ENCODE data around the gene ACYP1. TPM values are rescaled to one million over a fixed set of nuclear protein-coding genes. Genes with fewer than 3 reads are reported as not detected.

ACYP1 gene
- 19.2 TPM for polyA plus RNA-seq (2013, experiment 1 of 2)
- polyA plus RNA-seq (2013, experiment 2 of 2), result 18.2 TPM

DNA sequence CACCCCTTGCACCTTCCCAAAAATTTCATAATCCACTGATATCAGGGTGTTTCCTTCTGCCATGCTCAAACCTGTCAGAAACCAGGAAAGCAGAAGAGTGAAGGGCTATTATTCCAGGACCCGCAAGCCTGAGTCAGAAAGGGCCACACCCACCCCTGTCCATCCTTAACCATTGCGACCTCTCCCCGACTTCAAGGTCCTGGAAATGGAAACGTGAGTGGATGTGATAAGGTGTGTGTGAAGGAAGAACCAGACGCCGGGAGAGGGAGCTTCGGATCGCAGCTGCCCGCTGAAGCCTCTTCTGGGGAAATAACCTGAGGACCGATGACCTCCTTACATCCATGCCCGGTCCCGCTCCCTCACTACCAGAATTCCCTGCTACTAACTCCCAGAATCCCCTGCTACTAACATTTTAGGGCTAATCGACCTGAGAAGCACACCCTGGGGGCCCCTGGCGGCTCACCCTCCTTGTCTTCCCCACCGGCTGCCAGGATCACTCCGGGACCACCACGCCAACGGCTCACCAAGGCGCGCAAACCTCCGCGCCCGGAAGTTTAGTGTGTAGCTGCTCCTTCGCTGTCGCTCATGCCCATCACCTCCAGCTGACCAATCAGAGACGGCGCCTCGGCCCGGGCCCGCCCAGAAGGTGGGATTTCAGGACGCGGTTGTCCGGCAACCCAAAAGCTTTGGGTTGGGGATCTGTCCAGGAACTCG, at the start of gene ACYP1:
Gene ACYP1, minus strand, starts transcription at position 534 of the 714 bp plus-strand sequence. Its CDS starts 471 bp downstream, at position 63.
- peak within 1 kb of the TSS; percentile 90 for H3K4me3 ChIP-seq (ENCODE audit: low read length)
- peak within 1 kb of the TSS; percentile 94 for H3K56ac ChIP-seq (ENCODE audit: low read length)
- peak within 1 kb of the TSS; percentile 95 for H3K4me2 ChIP-seq (ENCODE audit: low read length)
- no peaks in the 10 kb centered on the region for H3K79me2 ChIP-seq (ENCODE audit: control insufficient read depth, insufficient read depth, low read length)
- peak; percentile 93 for DNase-seq
- no peaks in the 10 kb centered on the region for H3K27me3 ChIP-seq (ENCODE audit: insufficient read depth, low read length, poor library complexity)
- H2AK5ac ChIP-seq (ENCODE audit: low read length), result peak within 1 kb of the TSS; percentile 41
- no peak within 1 kb of the TSS for H2BK120ac ChIP-seq (ENCODE audit: low read depth, low read length)
- peaks cover 2% of the 10 kb centered on the region for H3K4me1 ChIP-seq (ENCODE audit: control insufficient read depth, low read depth, low read length)
- H3K4ac ChIP-seq (ENCODE audit: low read depth, low read length), result no peak within 1 kb of the TSS
- no peak within 1 kb of the TSS for H2BK15ac ChIP-seq (replicated peaks; ENCODE audit: low read depth)
- H3K36me3 ChIP-seq (ENCODE audit: control insufficient read depth, insufficient read depth, low read length), result no peaks in the 10 kb centered on the region
- peaks cover 5% of the 10 kb centered on the region for H3K79me1 ChIP-seq (ENCODE audit: low read length)
- H3K9ac ChIP-seq (ENCODE audit: low read length), result peak within 1 kb of the TSS; percentile 74
- no peak within 1 kb of the TSS for H3K18ac ChIP-seq (ENCODE audit: low read length)
- no peak within 1 kb of the TSS for H2BK5ac ChIP-seq (ENCODE audit: low read length)
- no peak within 1 kb of the TSS for H4K8ac ChIP-seq (ENCODE audit: low read depth, low read length)
- H3K23ac ChIP-seq (ENCODE audit: low read length), result peak within 1 kb of the TSS; percentile 17
- no peak within 1 kb of the TSS for H4K5ac ChIP-seq (ENCODE audit: low read length)
- no peak within 1 kb of the TSS for H3K27ac ChIP-seq (ENCODE audit: low read depth, low read length)
- whole genome bisulfite sequencing (ENCODE audit: extremely low coverage, insufficient coverage, low lambda C conversion rate), result no CpG with 5 or more reads among the region's 34 CpGs

DNA sequence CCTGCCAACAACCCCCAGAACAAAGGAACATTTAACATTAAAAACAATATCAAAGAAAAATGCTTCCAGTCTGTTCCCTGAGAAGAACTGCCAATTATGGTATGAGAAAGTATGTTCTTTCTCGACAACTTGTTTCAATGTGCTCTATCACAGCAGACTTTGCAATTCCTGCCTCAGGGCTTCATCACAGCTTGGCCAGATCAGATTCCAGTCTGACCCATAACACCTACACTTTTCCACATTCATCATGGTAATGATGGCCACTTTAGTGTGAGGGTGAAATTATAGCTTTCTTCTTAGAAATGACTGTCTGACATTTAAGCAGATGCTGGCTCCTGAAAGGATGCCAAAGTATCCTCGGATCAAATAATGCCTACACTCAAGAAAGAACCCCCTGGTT, 46.1 kb upstream of the ACYP1 start:
- Histone ChIP-seq H3K9ac (ENCODE audit: low read length) (no peak overlapping the region), H2BK5ac (ENCODE audit: low read length) (no peak overlapping the region), H3K23ac (ENCODE audit: low read length) (no peak overlapping the region), H3K4me3 (ENCODE audit: low read length) (no peak overlapping the region), H2BK15ac (replicated peaks; ENCODE audit: low read depth) (no peak overlapping the region), H3K27ac (ENCODE audit: low read depth, low read length) (no peak overlapping the region), H3K18ac (ENCODE audit: low read length) (no peak overlapping the region), H3K79me1 (ENCODE audit: low read length) (no peaks in the 10 kb centered on the region), H2BK120ac (ENCODE audit: low read depth, low read length) (no peak overlapping the region), H3K79me2 (ENCODE audit: control insufficient read depth, insufficient read depth, low read length) (no peaks in the 10 kb centered on the region), H4K5ac (ENCODE audit: low read length) (no peak overlapping the region), H4K8ac (ENCODE audit: low read depth, low read length) (no peak overlapping the region), H3K36me3 (ENCODE audit: control insufficient read depth, insufficient read depth, low read length) (peaks cover 12% of the 10 kb centered on the region), H3K56ac (ENCODE audit: low read length) (no peak overlapping the region), H3K4ac (ENCODE audit: low read depth, low read length) (no peak overlapping the region), H3K4me2 (ENCODE audit: low read length) (no peak overlapping the region), H2AK5ac (ENCODE audit: low read length) (no peak overlapping the region), H3K27me3 (ENCODE audit: insufficient read depth, low read length, poor library complexity) (no peaks in the 10 kb centered on the region), H3K4me1 (ENCODE audit: control insufficient read depth, low read depth, low read length) (no peaks in the 10 kb centered on the region)
- DNase-seq, result no peak
- WGBS (ENCODE audit: extremely low coverage, insufficient coverage, low lambda C conversion rate), result no CpG with 5 or more reads among the region's 2 CpGs

DNA sequence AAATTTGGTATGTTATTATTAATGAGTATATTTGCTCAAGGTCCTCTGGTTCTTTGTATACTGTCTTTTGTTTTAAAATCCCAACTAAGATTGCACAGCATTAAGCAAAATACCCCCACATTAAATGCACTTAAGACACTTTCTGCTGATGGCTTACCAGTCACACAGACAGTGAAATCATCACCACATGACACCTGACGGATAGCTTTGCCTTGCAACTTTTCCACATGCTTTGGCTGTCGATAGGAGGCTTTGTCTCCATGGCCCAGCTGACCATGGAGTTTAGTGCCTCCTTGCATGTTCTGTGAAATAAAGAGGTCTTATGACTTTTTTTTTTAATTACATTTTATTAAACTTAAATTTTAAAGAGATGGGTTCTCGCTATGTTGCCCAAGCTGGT, 43.4 kb upstream of the ACYP1 start:
- peaks cover 12% of the 10 kb centered on the region for H3K36me3 ChIP-seq (ENCODE audit: control insufficient read depth, insufficient read depth, low read length)
- H3K79me1 ChIP-seq (ENCODE audit: low read length), result no peaks in the 10 kb centered on the region
- H3K4me2 ChIP-seq (ENCODE audit: low read length), result no peak overlapping the region
- no peak overlapping the region for H2BK5ac ChIP-seq (ENCODE audit: low read length)
- H3K4me3 ChIP-seq (ENCODE audit: low read length), result no peak overlapping the region
- H3K27ac ChIP-seq (ENCODE audit: low read depth, low read length), result no peak overlapping the region
- no peak overlapping the region for H2BK15ac ChIP-seq (replicated peaks; ENCODE audit: low read depth)
- H3K23ac ChIP-seq (ENCODE audit: low read length), result no peak overlapping the region
- no peaks in the 10 kb centered on the region for H3K4me1 ChIP-seq (ENCODE audit: control insufficient read depth, low read depth, low read length)
- no peak overlapping the region for H2BK120ac ChIP-seq (ENCODE audit: low read depth, low read length)
- H3K56ac ChIP-seq (ENCODE audit: low read length), result no peak overlapping the region
- no peaks in the 10 kb centered on the region for H3K79me2 ChIP-seq (ENCODE audit: control insufficient read depth, insufficient read depth, low read length)
- no peak overlapping the region for H4K5ac ChIP-seq (ENCODE audit: low read length)
- no peak overlapping the region for H3K4ac ChIP-seq (ENCODE audit: low read depth, low read length)
- H3K18ac ChIP-seq (ENCODE audit: low read length), result no peak overlapping the region
- no peak overlapping the region for H3K9ac ChIP-seq (ENCODE audit: low read length)
- no peak overlapping the region for H2AK5ac ChIP-seq (ENCODE audit: low read length)
- no peak for DNase-seq
- WGBS (ENCODE audit: extremely low coverage, insufficient coverage, low lambda C conversion rate), result no CpG with 5 or more reads among the region's 3 CpGs
- no peaks in the 10 kb centered on the region for H3K27me3 ChIP-seq (ENCODE audit: insufficient read depth, low read length, poor library complexity)
- no peak overlapping the region for H4K8ac ChIP-seq (ENCODE audit: low read depth, low read length)

DNA sequence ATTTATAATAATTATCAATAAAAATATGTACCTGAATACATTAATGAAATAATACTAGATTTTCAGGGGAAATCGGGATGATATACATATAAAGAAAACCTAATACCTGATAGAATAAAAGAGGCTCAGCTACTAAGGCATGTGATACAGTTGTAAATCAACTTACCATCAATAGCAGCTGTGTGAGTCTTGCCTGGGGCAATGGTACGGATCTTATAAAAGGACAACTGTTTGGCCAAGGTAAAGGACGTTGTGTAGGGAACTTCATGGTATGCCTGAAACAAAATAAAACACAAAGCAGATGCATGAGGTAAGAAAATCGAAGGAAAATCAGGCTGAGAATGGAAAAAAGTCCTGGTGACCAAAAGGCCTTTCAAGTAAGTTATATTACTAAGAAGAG, 37.7 kb upstream of the ACYP1 start:
- H3K4me2 ChIP-seq (ENCODE audit: low read length), result no peak overlapping the region
- no peak overlapping the region for H2BK5ac ChIP-seq (ENCODE audit: low read length)
- no peaks in the 10 kb centered on the region for H3K79me1 ChIP-seq (ENCODE audit: low read length)
- H4K8ac ChIP-seq (ENCODE audit: low read depth, low read length), result no peak overlapping the region
- H3K56ac ChIP-seq (ENCODE audit: low read length), result no peak overlapping the region
- no peaks in the 10 kb centered on the region for H3K79me2 ChIP-seq (ENCODE audit: control insufficient read depth, insufficient read depth, low read length)
- H3K4ac ChIP-seq (ENCODE audit: low read depth, low read length), result no peak overlapping the region
- no peak overlapping the region for H3K18ac ChIP-seq (ENCODE audit: low read length)
- peaks cover 6% of the 10 kb centered on the region for H3K36me3 ChIP-seq (ENCODE audit: control insufficient read depth, insufficient read depth, low read length)
- no CpG with 5 or more reads among the region's 4 CpGs for WGBS (ENCODE audit: extremely low coverage, insufficient coverage, low lambda C conversion rate)
- H2BK120ac ChIP-seq (ENCODE audit: low read depth, low read length), result no peak overlapping the region
- H2BK15ac ChIP-seq (replicated peaks; ENCODE audit: low read depth), result no peak overlapping the region
- no peak overlapping the region for H3K27ac ChIP-seq (ENCODE audit: low read depth, low read length)
- H2AK5ac ChIP-seq (ENCODE audit: low read length), result no peak overlapping the region
- H3K27me3 ChIP-seq (ENCODE audit: insufficient read depth, low read length, poor library complexity), result no peaks in the 10 kb centered on the region
- H3K23ac ChIP-seq (ENCODE audit: low read length), result no peak overlapping the region
- no peak overlapping the region for H3K4me3 ChIP-seq (ENCODE audit: low read length)
- H3K9ac ChIP-seq (ENCODE audit: low read length), result no peak overlapping the region
- no peak overlapping the region for H4K5ac ChIP-seq (ENCODE audit: low read length)
- no peak for DNase-seq
- no peaks in the 10 kb centered on the region for H3K4me1 ChIP-seq (ENCODE audit: control insufficient read depth, low read depth, low read length)

GRCh38 chr14:75098682-75099081, 34.9 kb upstream of the ACYP1 start:
- no peak overlapping the region for H2BK120ac ChIP-seq (ENCODE audit: low read depth, low read length)
- no peaks in the 10 kb centered on the region for H3K79me2 ChIP-seq (ENCODE audit: control insufficient read depth, insufficient read depth, low read length)
- no peaks in the 10 kb centered on the region for H3K27me3 ChIP-seq (ENCODE audit: insufficient read depth, low read length, poor library complexity)
- H3K36me3 ChIP-seq (ENCODE audit: control insufficient read depth, insufficient read depth, low read length), result peaks cover under 1% of the 10 kb centered on the region
- DNase-seq, result no peak
- H2AK5ac ChIP-seq (ENCODE audit: low read length), result no peak overlapping the region
- no peaks in the 10 kb centered on the region for H3K4me1 ChIP-seq (ENCODE audit: control insufficient read depth, low read depth, low read length)
- no peak overlapping the region for H4K5ac ChIP-seq (ENCODE audit: low read length)
- no CpG with 5 or more reads among the region's 1 CpG for WGBS (ENCODE audit: extremely low coverage, insufficient coverage, low lambda C conversion rate)
- H3K23ac ChIP-seq (ENCODE audit: low read length), result no peak overlapping the region
- no peak overlapping the region for H3K4me3 ChIP-seq (ENCODE audit: low read length)
- no peak overlapping the region for H3K9ac ChIP-seq (ENCODE audit: low read length)
- H3K79me1 ChIP-seq (ENCODE audit: low read length), result no peaks in the 10 kb centered on the region
- no peak overlapping the region for H4K8ac ChIP-seq (ENCODE audit: low read depth, low read length)
- no peak overlapping the region for H2BK5ac ChIP-seq (ENCODE audit: low read length)
- H2BK15ac ChIP-seq (replicated peaks; ENCODE audit: low read depth), result no peak overlapping the region
- no peak overlapping the region for H3K18ac ChIP-seq (ENCODE audit: low read length)
- no peak overlapping the region for H3K4me2 ChIP-seq (ENCODE audit: low read length)
- no peak overlapping the region for H3K4ac ChIP-seq (ENCODE audit: low read depth, low read length)
- no peak overlapping the region for H3K27ac ChIP-seq (ENCODE audit: low read depth, low read length)
- H3K56ac ChIP-seq (ENCODE audit: low read length), result no peak overlapping the region

DNA sequence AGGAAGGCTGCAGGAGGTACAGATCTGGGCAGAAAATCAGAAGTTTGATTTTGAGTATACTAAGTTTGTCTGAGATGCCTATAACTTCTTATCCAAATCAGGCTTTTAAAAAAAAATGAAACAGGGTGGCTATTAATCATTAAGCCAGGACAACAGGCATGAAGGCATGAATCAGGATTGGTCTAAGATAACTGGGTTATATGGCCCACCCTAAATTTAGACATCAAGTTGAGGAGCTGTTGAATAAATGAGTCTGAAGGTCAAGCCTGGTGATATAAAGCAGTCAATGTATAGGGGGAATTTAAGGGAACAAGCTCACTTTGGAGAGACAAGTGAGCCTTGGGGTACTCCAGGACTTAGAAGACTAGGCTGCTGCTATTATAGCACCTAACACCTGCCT, 34.4 kb upstream of the ACYP1 start:
- Histone ChIP-seq H3K79me2 (ENCODE audit: control insufficient read depth, insufficient read depth, low read length) (no peaks in the 10 kb centered on the region), H4K8ac (ENCODE audit: low read depth, low read length) (no peak overlapping the region), H3K56ac (ENCODE audit: low read length) (no peak overlapping the region), H3K4me1 (ENCODE audit: control insufficient read depth, low read depth, low read length) (no peaks in the 10 kb centered on the region), H4K5ac (ENCODE audit: low read length) (no peak overlapping the region), H2BK5ac (ENCODE audit: low read length) (no peak overlapping the region), H3K27me3 (ENCODE audit: insufficient read depth, low read length, poor library complexity) (no peaks in the 10 kb centered on the region), H2AK5ac (ENCODE audit: low read length) (no peak overlapping the region), H3K4me3 (ENCODE audit: low read length) (no peak overlapping the region), H2BK120ac (ENCODE audit: low read depth, low read length) (no peak overlapping the region), H3K9ac (ENCODE audit: low read length) (no peak overlapping the region), H3K4me2 (ENCODE audit: low read length) (no peak overlapping the region), H3K4ac (ENCODE audit: low read depth, low read length) (no peak overlapping the region), H3K18ac (ENCODE audit: low read length) (no peak overlapping the region), H2BK15ac (replicated peaks; ENCODE audit: low read depth) (no peak overlapping the region), H3K36me3 (ENCODE audit: control insufficient read depth, insufficient read depth, low read length) (no peaks in the 10 kb centered on the region), H3K23ac (ENCODE audit: low read length) (no peak overlapping the region), H3K27ac (ENCODE audit: low read depth, low read length) (no peak overlapping the region), H3K79me1 (ENCODE audit: low read length) (no peaks in the 10 kb centered on the region)
- no peak for DNase-seq
